HG03354 (cell line): ENCODE results near the gene MED27.

Experiments used
- ATAC-seq: cut with Tn5 transposase; IDR thresholded peaks from one replicate; pipeline ENCODE4 v1.9.1; 2021; ENCODE audit warnings: mild to moderate bottlenecking; ENCODE audit not compliant: unreplicated experiment, poor library complexity, severe bottlenecking

The MED27 gene

DNA sequence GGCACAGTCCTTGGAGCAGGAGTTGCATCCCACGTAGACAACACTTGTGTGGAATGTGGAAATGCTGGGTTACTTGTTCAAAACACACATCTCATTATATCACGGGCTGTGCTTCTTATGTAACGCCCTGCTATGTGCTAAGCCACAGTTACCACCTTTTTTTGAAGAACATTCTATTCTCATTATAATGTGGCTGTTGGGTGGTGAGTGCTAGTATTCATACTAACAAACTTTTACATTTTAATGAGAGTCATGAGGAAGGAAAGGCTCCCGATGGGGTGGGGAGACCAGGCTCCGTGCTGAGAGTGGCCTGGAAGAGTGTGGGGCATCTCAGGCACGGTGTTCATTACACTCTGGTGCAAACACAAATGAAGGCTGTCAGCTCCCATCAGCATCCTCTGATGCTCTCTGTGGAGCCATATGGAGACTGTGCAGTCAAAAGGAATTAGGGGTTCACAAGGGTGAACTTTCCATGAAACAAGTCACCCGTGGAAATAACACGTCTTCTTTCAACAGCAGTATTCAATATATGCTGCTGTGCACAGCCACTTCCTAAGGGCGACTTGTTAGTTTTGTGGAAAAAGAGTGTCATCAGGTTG, 186.7 kb downstream of the MED27 start:
- no peak for ATAC-seq

- ATAC-seq: no peak
Measured at GRCh38 chr9:131892162-131892707, 187.4 kb downstream of the MED27 start.

GRCh38 chr9:131891598-131891997, 188.1 kb downstream of the MED27 start:
- no peak for ATAC-seq

- ATAC-seq: no peak
Measured at GRCh38 chr9:131889437-131890251, 190.0 kb downstream of the MED27 start.

DNA sequence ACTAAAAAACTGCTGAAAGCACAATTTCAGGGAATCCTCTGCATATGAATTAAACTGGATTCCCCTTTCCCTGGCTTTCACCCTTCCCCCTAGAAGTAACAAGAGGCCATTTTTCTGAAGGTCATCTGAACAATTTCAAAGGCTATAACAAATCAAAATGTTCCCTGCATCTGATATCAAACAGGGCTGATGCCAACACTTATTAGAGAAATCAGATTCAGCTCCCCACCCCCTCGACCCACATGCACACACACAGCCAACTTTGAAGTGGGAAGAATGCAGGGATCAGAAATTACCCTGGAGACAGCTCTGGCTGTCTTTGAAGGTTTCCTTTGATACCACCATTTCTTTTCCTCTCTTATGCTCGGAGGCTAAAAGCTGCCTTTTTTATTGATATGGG, 190.7 kb downstream of the MED27 start:
- ATAC-seq: no peak

GRCh38 chr9:131887680-131888079, 192.0 kb downstream of the MED27 start:
- no peak for ATAC-seq

GRCh38 chr9:131886826-131887225, 192.8 kb downstream of the MED27 start:
- no peak for ATAC-seq

DNA sequence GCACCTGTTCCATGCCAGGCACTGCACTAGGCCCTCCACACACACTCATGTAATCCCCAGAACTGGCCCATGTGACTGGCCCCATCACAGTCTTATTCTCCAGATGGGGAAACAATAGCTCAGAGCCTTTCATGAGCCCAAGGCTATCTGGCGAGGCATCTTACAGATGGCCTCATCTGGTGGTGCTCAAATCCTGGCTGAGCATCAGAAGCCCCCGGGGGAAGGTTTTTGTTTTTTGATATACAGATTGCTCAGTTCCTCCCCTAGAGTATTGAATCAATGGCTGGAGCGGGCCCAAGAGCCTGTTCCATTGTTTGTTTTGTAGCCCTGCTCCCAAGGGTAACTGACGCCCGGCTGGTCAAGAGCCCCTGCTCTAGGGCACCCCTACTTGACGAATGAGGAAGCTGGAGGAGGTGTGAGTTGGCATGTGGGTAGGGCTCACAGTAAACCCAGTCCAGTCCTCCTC, 194.5 kb downstream of the MED27 start:
- ATAC-seq: no peak

- ATAC-seq: no peak
Measured at GRCh38 chr9:131884222-131884621, 195.4 kb downstream of the MED27 start.

- no peak for ATAC-seq
Measured at GRCh38 chr9:131880833-131881583, 198.7 kb downstream of the MED27 start.

DNA sequence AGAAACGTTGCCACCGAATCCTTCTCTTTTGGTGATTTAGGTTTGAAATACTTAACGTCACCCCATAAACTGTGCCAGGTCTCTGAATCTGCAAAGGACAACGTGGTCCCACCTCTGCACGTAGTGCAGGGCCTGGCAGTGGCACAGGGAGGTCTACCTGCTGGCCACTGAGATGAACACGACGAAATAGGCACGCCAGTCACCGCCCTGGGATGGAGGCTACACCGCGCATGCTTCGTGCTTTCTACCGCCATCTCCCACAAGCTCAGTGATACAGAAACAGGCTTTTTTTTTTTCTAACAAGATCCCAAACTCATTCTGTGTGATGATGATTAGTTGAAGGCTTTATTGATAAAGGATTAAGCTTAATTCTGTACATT, 199.8 kb downstream of the MED27 start:
- ATAC-seq: no peak

GRCh38 chr9:131879181-131879910, 200.3 kb downstream of the MED27 start:
- no peak for ATAC-seq

DNA sequence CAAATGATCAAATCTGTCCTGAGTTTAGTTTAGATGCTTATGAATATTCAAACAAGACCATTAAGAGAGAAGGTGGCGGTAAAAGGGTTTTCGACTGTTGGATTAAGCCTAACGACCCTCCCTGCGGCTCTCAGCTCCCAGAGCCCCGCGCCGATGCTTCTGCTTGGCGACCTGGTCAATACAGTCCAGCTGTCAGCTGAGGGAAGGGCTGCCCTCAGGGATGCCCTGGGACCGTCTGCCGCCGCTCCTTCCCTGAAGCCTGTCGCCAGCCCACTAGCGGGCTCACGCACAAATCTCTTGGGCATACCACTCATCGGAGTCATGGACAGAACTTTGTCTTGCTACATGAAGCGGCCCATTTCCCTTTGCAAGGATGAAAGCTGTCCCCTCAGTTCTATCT, 203.2 kb downstream of the MED27 start:
- ATAC-seq: no peak

DNA sequence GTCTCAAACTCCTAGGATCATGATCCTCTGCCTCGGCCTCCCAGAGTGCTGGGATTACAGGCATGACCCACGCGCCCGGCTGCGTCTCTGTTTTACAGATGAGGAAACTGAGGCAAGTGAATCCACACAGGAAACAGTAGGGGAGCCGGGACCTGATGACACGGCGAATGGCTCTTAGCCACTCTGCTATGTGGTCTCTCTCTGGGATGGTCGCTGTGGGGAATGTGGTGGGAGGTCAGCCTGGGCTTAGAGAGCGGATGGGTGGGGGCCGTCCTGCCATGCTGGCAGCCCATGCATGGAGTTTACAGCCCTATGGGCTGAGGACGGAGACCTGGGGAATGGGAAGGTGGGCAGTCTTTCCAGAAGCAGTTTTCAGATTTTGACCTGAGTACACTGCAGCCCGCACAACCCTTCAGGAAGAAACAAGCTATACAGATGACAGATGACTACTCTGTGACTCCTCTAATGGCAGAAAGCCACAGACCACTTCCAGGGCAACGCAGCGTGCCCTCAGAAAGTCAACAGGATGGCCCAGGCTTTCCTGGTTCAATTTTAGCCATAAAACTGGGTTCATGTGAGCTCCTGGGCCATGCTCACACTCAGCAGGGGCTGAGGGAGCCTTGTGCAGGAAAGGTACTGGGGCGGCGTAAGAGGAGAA, 203.7 kb downstream of the MED27 start:
- ATAC-seq: no peak

DNA sequence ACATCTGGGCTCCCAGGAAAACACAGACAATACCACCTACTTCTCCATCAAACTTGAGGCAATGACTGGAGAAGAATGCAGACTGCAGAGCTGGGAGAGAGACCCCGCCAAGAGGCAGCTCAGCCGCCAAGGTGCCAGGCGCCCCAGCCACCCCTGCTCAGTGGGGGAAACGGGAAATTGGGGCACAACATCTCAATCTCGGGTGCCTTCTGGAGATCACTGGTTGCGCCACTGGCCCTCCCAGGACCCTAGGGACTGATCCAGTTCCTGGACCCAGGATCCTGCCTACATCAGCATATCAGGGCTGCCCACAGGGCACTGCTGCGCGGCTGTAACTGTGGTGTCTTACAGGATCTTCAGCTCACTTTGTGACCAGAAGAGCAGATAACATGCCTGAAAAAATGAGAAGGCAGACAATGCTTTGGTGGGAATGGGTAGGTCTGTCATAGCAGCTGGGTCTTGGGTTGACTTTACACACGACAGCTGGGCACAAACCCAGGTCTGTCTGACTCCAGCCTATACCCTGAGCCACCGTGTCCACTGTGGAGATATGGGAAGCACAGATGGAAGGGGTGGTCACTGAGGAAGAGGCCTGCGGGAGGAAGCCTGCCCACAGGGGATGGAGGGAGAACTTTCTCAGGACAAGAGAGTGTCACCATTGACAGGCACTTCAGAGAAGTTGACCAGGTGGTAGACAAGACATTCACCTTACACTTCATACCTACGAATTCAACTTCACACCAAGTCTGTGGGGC, 204.6 kb downstream of the MED27 start:
- ATAC-seq: no peak

DNA sequence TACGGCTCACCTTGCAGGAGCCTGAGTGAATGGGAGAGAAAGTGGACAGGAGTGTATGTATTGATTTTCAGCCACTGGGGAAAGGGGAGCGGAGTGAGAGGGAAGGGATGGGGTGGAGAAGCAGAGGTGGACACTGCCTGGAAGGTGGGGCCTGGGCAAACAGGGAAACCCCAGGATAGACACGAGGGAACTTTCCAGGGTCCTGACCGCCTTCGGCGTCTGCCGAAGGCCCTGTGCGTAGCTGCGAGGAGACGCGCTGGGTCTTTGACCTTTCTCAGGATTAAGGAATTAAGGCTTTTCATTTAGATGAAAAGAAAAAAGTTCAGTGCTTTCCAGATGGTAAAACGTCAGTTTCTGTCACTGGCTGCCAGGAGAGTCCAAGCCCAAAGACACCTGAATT, 205.2 kb downstream of the MED27 start:
- no peak for ATAC-seq

- ATAC-seq: no peak
Measured at GRCh38 chr9:131873891-131874440, 205.7 kb downstream of the MED27 start.

DNA sequence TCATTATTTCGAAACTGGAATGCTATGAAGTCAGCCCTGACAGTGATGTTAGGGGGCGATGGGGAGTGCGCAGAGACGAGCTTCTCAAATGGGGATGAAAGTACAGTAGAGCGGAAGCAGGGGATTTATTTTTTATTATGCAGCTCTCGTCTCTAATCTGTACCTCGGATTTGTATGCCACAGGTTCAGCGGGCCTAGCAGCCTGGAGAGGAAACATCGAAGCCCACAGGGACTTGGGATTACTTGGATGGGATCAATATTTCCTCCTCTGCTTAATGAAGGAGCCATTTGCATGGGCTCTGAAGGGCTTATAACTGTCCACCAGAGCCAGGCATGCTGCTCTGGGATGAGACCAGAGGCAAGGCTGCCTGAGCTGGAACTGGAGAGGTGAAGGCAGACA, 206.3 kb downstream of the MED27 start:
- ATAC-seq: no peak
